OCI-LY7 (cell line): ENCODE measurements around the gene C4orf51. TPM values are rescaled to one million over a fixed set of nuclear protein-coding genes. Genes with fewer than 3 reads are reported as not detected.

Experiments used
- BruUV-seq: library from RNA; stranded (reverse); fragments of 400-500 nt; replicated peaks from 2 replicates; lab custom pipeline; 2021; lab: Mats Ljungman, UMichigan
- CTCF ChIA-PET: fragments of 300-600 bp; sonication (Branson Sonifier 250); formaldehyde crosslinking; loops from one replicate; lab custom pipeline; 2022; ENCODE audit warnings: antibody characterized with exemption; ENCODE audit not compliant: unreplicated experiment; lab: Charles Lee
- POLR2A ChIA-PET: fragments of 300-600 bp; sonication (Branson Sonifier 250); formaldehyde crosslinking; loops from one replicate; lab custom pipeline; 2022; ENCODE audit warnings: antibody characterized with exemption; lab: Charles Lee
- DNase-seq: peaks from one replicate; pipeline ENCODE4 v3.0.0-alpha.2; 2015; ENCODE audit warnings: low spot score
- H2AFZ ChIP-seq: fragments of 200-600 bp; sonication (generic), shearing (Covaris generic); 2 replicates; pipeline ENCODE4 v1.6.1; 2014; ENCODE audit warnings: mild to moderate bottlenecking, antibody characterized with exemption, low read length, moderate library complexity
- H3K27ac ChIP-seq: fragments of 200-600 bp; sonication (generic); 2 replicates; pipeline ENCODE4 v1.5.1; 2014; ENCODE audit warnings: mixed run types, low read depth, mild to moderate bottlenecking, moderate library complexity, low read length, inconsistent platforms; ENCODE audit not compliant: poor library complexity, severe bottlenecking
- H3K36me3 ChIP-seq: fragments of 200-600 bp; sonication (generic); 2 replicates; pipeline ENCODE4 v1.6.1; 2014; ENCODE audit warnings: mild to moderate bottlenecking, antibody characterized with exemption, low read length, moderate library complexity, mixed read lengths; ENCODE audit not compliant: insufficient read depth
- H3K4me1 ChIP-seq: fragments of 200-600 bp; sonication (generic); 2 replicates; pipeline ENCODE4 v1.5.1; 2014; ENCODE audit warnings: mild to moderate bottlenecking, low read length; ENCODE audit not compliant: insufficient read depth, poor library complexity, severe bottlenecking
- H3K4me2 ChIP-seq: fragments of 200-600 bp; sonication (generic); 2 replicates; pipeline ENCODE4 v1.6.1; 2014; ENCODE audit warnings: mild to moderate bottlenecking, low read length
- H3K4me3 ChIP-seq: fragments of 200-600 bp; sonication (generic); 2 replicates; pipeline ENCODE4 v1.5.1; 2014; ENCODE audit warnings: mild to moderate bottlenecking, low read depth, low read length; ENCODE audit not compliant: poor library complexity, severe bottlenecking
- H3K79me2 ChIP-seq: fragments of 200-600 bp; sonication (generic); 2 replicates; pipeline ENCODE4 v1.6.1; 2016; ENCODE audit warnings: low read depth, mild to moderate bottlenecking, low read length, moderate library complexity, mixed read lengths; ENCODE audit not compliant: insufficient read depth
- H3K9me2 ChIP-seq: fragments of 200-600 bp; sonication (generic); 2 replicates; pipeline ENCODE4 v1.6.1; 2016; ENCODE audit warnings: mild to moderate bottlenecking, low read length, mixed read lengths; ENCODE audit not compliant: insufficient read depth
- H3K9me3 ChIP-seq: fragments of 200-600 bp; sonication (generic); 2 replicates; pipeline ENCODE4 v1.6.1; 2014; ENCODE audit warnings: mild to moderate bottlenecking, mixed run types, low read length, mixed read lengths
- H4K20me1 ChIP-seq: fragments of 200-600 bp; sonication (generic); 2 replicates; pipeline ENCODE4 v1.6.1; 2014; ENCODE audit warnings: mild to moderate bottlenecking, antibody characterized with exemption, low read length, moderate library complexity, mixed read lengths; ENCODE audit not compliant: insufficient read depth
- CTCF ChIP-seq: fragments of 200-600 bp; sonication (generic); conservative IDR thresholded peaks from 2 replicates; pipeline ENCODE4 v1.5.1; 2014; ENCODE audit warnings: mild to moderate bottlenecking, antibody characterized with exemption, low read length, moderate library complexity, mixed read lengths
- EZH2phosphoT487 ChIP-seq: fragments of 200-600 bp; sonication (generic); IDR thresholded peaks from 2 replicates; pipeline ENCODE4 v1.6.1; 2018; ENCODE audit warnings: low read depth, borderline replicate concordance, mild to moderate bottlenecking, mixed run types, antibody characterized with exemption, low read length, moderate library complexity, mixed read lengths
- intact Hi-C: fragments of 100-400 bp; cut with micrococcal nuclease; formaldehyde crosslinking; loops from one replicate; pipeline ENCODE4 v1.10.0; 2022; ENCODE audit not compliant: unreplicated experiment
- total RNA-seq, 2 experiments: library from RNA; depleted of rRNA in 1 of 2; stranded (reverse); fragments of >200 nt in 1 of 2; shearing (Covaris generic) in 1 of 2; gene quantifications; 2 replicates each; pipeline ENCODE4 v1.2.3, GENCODE V29; 2014 to 2022

C4orf51 gene
- total RNA-seq, 2 experiments from 2014 or later = not detected

GRCh38 chr4:145775406-145775805, 95.5 kb downstream of the C4orf51 start:
- no peak overlapping the region for H3K4me3 ChIP-seq
- no peak for TF ChIP-seq EZH2phosphoT487
- 0 out of 2 replicates have a peak, but pooled peaks have one; percentile 14 for TF ChIP-seq CTCF
- no peak overlapping the region for H3K4me2 ChIP-seq
- H3K9me3 ChIP-seq = no peaks in the 10 kb centered on the region
- peaks cover 89% of the 10 kb centered on the region for H3K36me3 ChIP-seq
- no peaks in the 10 kb centered on the region for H3K9me2 ChIP-seq
- POLR2A ChIA-PET = interaction anchor here (0.6 kb wide), 1 partner anchor 301 kb away, joined by 3 read pairs; no protein-coding TSS in a partner anchor
- intact Hi-C loops = no loop called here
- no peak overlapping the region for H3K27ac ChIP-seq
- no TSS peak for BruUV-seq
- no peaks in the 10 kb centered on the region for H4K20me1 ChIP-seq
- H3K79me2 ChIP-seq = no peaks in the 10 kb centered on the region
- no peak overlapping the region for H2AFZ ChIP-seq
- no peak for DNase-seq
- CTCF ChIA-PET = no interaction called here
- H3K4me1 ChIP-seq = no peaks in the 10 kb centered on the region

DNA sequence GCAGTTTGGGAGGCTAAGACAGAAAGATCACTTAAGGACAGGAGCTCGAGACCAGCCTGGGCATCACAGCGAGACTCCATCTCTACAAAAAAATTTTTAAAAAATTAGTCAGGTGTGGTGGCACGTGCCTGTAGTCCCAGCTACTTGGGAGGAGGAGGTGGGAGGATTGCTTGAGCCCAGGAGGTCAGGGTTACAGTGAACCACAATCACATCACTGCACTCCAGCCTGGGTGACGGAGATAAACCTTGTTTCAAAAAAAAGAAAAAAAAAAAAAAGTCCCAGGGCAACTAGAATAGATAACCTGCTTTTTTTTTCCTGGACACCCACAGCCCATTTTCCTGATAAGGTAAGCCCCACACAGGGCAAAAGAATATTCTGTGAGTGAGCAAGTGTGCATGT, 96.3 kb downstream of the C4orf51 start:
- no peak for TF ChIP-seq CTCF
- no peaks in the 10 kb centered on the region for H3K79me2 ChIP-seq
- ChIA-PET CTCF (no interaction called here), POLR2A (interaction anchor here (0.7 kb wide), 1 partner anchor 346 kb away, joined by 3 read pairs; no protein-coding TSS in a partner anchor)
- H4K20me1 ChIP-seq = no peaks in the 10 kb centered on the region
- no peak overlapping the region for H3K27ac ChIP-seq
- no peak overlapping the region for H3K4me2 ChIP-seq
- H3K9me3 ChIP-seq = no peaks in the 10 kb centered on the region
- no peaks in the 10 kb centered on the region for H3K9me2 ChIP-seq
- DNase-seq = no peak
- no peaks in the 10 kb centered on the region for H3K4me1 ChIP-seq
- no TSS peak for BruUV-seq
- intact Hi-C loops = no loop called here
- peaks cover 83% of the 10 kb centered on the region for H3K36me3 ChIP-seq
- no peak overlapping the region for H2AFZ ChIP-seq
- no peak overlapping the region for H3K4me3 ChIP-seq

- H3K4me1 ChIP-seq = no peaks in the 10 kb centered on the region
- POLR2A ChIA-PET = interaction anchor here (0.7 kb wide), 1 partner anchor 17 kb away, joined by 4 read pairs; no protein-coding TSS in a partner anchor
- no peak overlapping the region for H3K4me2 ChIP-seq
- no peak overlapping the region for H3K27ac ChIP-seq
- BruUV-seq = no TSS peak
- intact Hi-C loops = no loop called here
- no peaks in the 10 kb centered on the region for H4K20me1 ChIP-seq
- DNase-seq = no peak
- no peaks in the 10 kb centered on the region for H3K9me3 ChIP-seq
- H3K4me3 ChIP-seq = no peak overlapping the region
- H3K79me2 ChIP-seq = no peaks in the 10 kb centered on the region
- peaks cover 74% of the 10 kb centered on the region for H3K36me3 ChIP-seq
- no peak overlapping the region for H2AFZ ChIP-seq
- CTCF ChIA-PET = no interaction called here
- no peak for TF ChIP-seq EZH2phosphoT487
- no peak for TF ChIP-seq CTCF
- H3K9me2 ChIP-seq = no peaks in the 10 kb centered on the region
Measured at GRCh38 chr4:145779319-145779801, 99.4 kb downstream of the C4orf51 start.
